Adrenal gland (tissue), 12 donors: ENCODE data around the gene CTCFL. TPM values are rescaled to one million over a fixed set of nuclear protein-coding genes. Genes with fewer than 3 reads are reported as not detected.

ENCODE experiments used
- DNase-seq, 7 donors: peaks; one replicate each; pipeline ENCODE4 v3.0.0-alpha.2; 2019 to 2020
- H3K27ac ChIP-seq, 5 donors: fragments of 200-600 bp; sonication (generic) in 4 of 5; 1 replicate in 3 of 5; 2 replicates in 2 of 5; pipeline versions ENCODE4 v1.5.1 to v1.8.0; 2016 to 2020; ENCODE audit warnings: mild to moderate bottlenecking in 1 of 5
- H3K27me3 ChIP-seq: fragments of 200-600 bp; 2 replicates; pipeline ENCODE4 v1.8.0; 2021
- H3K36me3 ChIP-seq, 2 donors: fragments of 200-600 bp; replicated peaks in 1 of 2; 1 replicate in 1 of 2; 2 replicates in 1 of 2; pipeline versions ENCODE4 v1.5.1 to v1.8.0; 2018 to 2022
- H3K4me1 ChIP-seq, 2 donors: fragments of 200-600 bp; replicated peaks in 1 of 2; 1 replicate in 1 of 2; 2 replicates in 1 of 2; pipeline versions ENCODE4 v1.5.1 to v1.8.0; 2018 to 2021
- H3K4me3 ChIP-seq, 4 donors: fragments of 200-600 bp; sonication (generic) in 3 of 4; one replicate each; pipeline ENCODE4 v1.5.1; 2016 to 2018
- H3K9me3 ChIP-seq, 3 donors: fragments of 200-600 bp; sonication (generic) in 1 of 3; replicated peaks in 1 of 3; 1 replicate in 2 of 3; 2 replicates in 1 of 3; pipeline versions ENCODE4 v1.5.1 to v1.8.0; 2016 to 2021
- CTCF ChIP-seq, 6 experiments: fragments of 450-650 bp in 4 of 6; fragments of 200-600 bp in 2 of 6; sonication (generic) in 1 of 6; IDR thresholded peaks; 1 replicate in 5 of 6; 2 replicates in 1 of 6; pipeline versions ENCODE4 v1.5.1 to v1.8.0; 2016 to 2021; ENCODE audit warnings: antibody characterized with exemption in 6 of 6, mild to moderate bottlenecking in 2 of 6, moderate library complexity in 1 of 6
- POLR2A ChIP-seq, 2 donors: fragments of 450-650 bp; IDR thresholded peaks; one replicate each; pipeline ENCODE4 v1.6.1; 2017; ENCODE audit warnings: antibody characterized with exemption in 2 of 2, mild to moderate bottlenecking in 2 of 2, moderate library complexity in 1 of 2
- WGBS, 4 donors: extraction: QIAGEN DNeasy Blood & Tissue Kit in 2 of 4; methylation state at CpG; one replicate each; pipeline versions ENCODE4 v1.1.5 to v1.1.7; 2013 to 2017; 5-methylcytosine and 5-hydroxymethylcytosine counted together
- intact Hi-C, 2 donors: fragments of 100-400 bp; cut with DNase I; formaldehyde crosslinking; loops; one replicate each; pipeline versions ENCODE4 v1.14.1 to v1.15.0; 2022 to 2023
- polyA plus RNA-seq, 3 donors: library from polyadenylated mRNA; stranded (reverse); fragments of 200-250 nt in 2 of 3; fragments of 350-450 nt in 1 of 3; fragmentation: Illumina TruSeq in 1 of 3; extraction: RNeasy Lipid Tissue Mini Kit (QIAGEN cat#74804) in 1 of 3; gene quantifications; one replicate each; pipeline ENCODE4 v1.2.3, GENCODE V29; 2013 to 2014
- total RNA-seq, 9 donors: library from RNA; depleted of rRNA in 4 of 9; stranded (reverse); fragments of >200 nt in 4 of 9; fragments of 120-200 nt in 1 of 9; fragmentation: NEBNext Ultra II Directional in 1 of 9; extraction: Animal tissue kit (Norgen Biotek cat#: 25700) in 1 of 9; gene quantifications; one replicate each; pipeline versions ENCODE4 v1.1.0 to v1.2.4, GENCODE V29; 2013 to 2023
- donor health status: healthy with polysubstance abuse.
- donor health status: Bipolar disorder and iron deficiency.
- donor health status: DM: yes; HTN: yes; CAD: no.
- donor health status: DM: no; HTN: no; CAD: no.
- donor health status: DM: no; HTN: no; CAD: no.
- donor health status: DM: yes; HTN: yes; CAD: no.

The CTCFL gene
- total and polyA plus RNA-seq, 12 donors = 0.08 to 0.27 (median 0.14) TPM; not detected in 9

- no peak for DNase-seq
- H3K36me3 ChIP-seq = no peaks in the 10 kb centered on the region
- H3K4me1 ChIP-seq = no peaks in the 10 kb centered on the region
- no peaks in the 10 kb centered on the region for H3K9me3 ChIP-seq
- H3K27ac ChIP-seq = no peak overlapping the region
- 40 to 51% (median 44%) methylated on average over 6 of the region's 6 CpGs for WGBS, 4 donors
- TF ChIP-seq POLR2A (IDR thresholded peaks at IDR 0.05) (no peak), CTCF (IDR thresholded peaks at IDR 0.05) (no peak)
- H3K27me3 ChIP-seq = peaks cover under 1% of the 10 kb centered on the region
- intact Hi-C loops = no loop called here
- no peak overlapping the region for H3K4me3 ChIP-seq
Measured at GRCh38 chr20:57476084-57476526, 48.8 kb downstream of the CTCFL start.

GRCh38 chr20:57475388-57476083, 49.4 kb downstream of the CTCFL start:
- intact Hi-C loops = no loop called here
- Histone ChIP-seq H3K36me3 (no peaks in the 10 kb centered on the region), H3K4me1 (no peaks in the 10 kb centered on the region), H3K27me3 (no peaks in the 10 kb centered on the region), H3K27ac (no peak overlapping the region), H3K9me3 (no peaks in the 10 kb centered on the region), H3K4me3 (no peak overlapping the region)
- no peak for DNase-seq
- WGBS, 4 donors = 80 to 87% (median 84%) methylated on average over 8 of the region's 8 CpGs
- TF ChIP-seq POLR2A (IDR thresholded peaks at IDR 0.05) (no peak), CTCF (IDR thresholded peaks at IDR 0.05) (no peak)

GRCh38 chr20:57474816-57475215, 50.1 kb downstream of the CTCFL start:
- Histone ChIP-seq H3K9me3 (no peaks in the 10 kb centered on the region), H3K4me1 (no peaks in the 10 kb centered on the region), H3K27ac (no peak overlapping the region), H3K27me3 (no peaks in the 10 kb centered on the region), H3K4me3 (no peak overlapping the region), H3K36me3 (no peaks in the 10 kb centered on the region)
- intact Hi-C loops = no loop called here
- 73 to 84% (median 75%) methylated on average over 5 to 7 of the region's 7 CpGs for WGBS, 4 donors
- DNase-seq = no peak
- no peak for TF ChIP-seq POLR2A (IDR thresholded peaks at IDR 0.05)
- no peak for TF ChIP-seq CTCF (IDR thresholded peaks at IDR 0.05)

- TF ChIP-seq CTCF (IDR thresholded peaks at IDR 0.05) (no peak), POLR2A (IDR thresholded peaks at IDR 0.05) (no peak)
- Histone ChIP-seq H3K27me3 (no peaks in the 10 kb centered on the region), H3K27ac (no peak overlapping the region), H3K4me1 (no peaks in the 10 kb centered on the region), H3K4me3 (no peak overlapping the region), H3K9me3 (no peaks in the 10 kb centered on the region), H3K36me3 (no peaks in the 10 kb centered on the region)
- no peak for DNase-seq
- intact Hi-C loops = no loop called here
- 66 to 91% (median 73%) methylated on average over 2 of the region's 2 CpGs for WGBS, 4 donors
Measured at GRCh38 chr20:57474205-57474604, 50.7 kb downstream of the CTCFL start.
